K562 (cell line): Measurements from ENCODE around the gene GJA4. TPM values are rescaled to one million over a fixed set of nuclear protein-coding genes. Genes with fewer than 3 reads are reported as not detected.

Experiments
- ATAC-seq: fragments of 200-7000 bp; cut with Tn5 transposase; 3 replicates; pipeline ENCODE4 v1.9.1; 2020; ENCODE audit warnings: moderate library complexity
- BruUV-seq: library from RNA; stranded (reverse); fragments of 400-500 nt; replicated peaks from 2 replicates; lab custom pipeline; 2021; lab: Mats Ljungman, UMichigan
- CTCF ChIA-PET: fragments of 300-600 bp; formaldehyde crosslinking; extraction: SDS; loops from one replicate; lab custom pipeline; 2021; ENCODE audit warnings: low intra/inter-chr PET ratio; lab: Yijun Ruan, JAX
- POLR2A ChIA-PET: fragments of 300-600, 350-650 bp; sonication (Branson Sonifier 250); formaldehyde crosslinking; extraction: SDS; loops from one replicate; lab custom pipeline; 2021; ENCODE audit warnings: antibody characterized with exemption, inconsistent platforms; lab: Yijun Ruan, JAX
- DNase-seq, 4 experiments: peaks; one replicate each; pipeline versions ENCODE4 v3.0.0 to v3.0.0-alpha.2; 2011 to 2018; ENCODE audit warnings: low spot score in 3 of 4, mixed read lengths in 3 of 4; ENCODE audit errors: extremely low read depth in 1 of 4
- FAIRE-seq: peaks from 2 replicates; lab custom pipeline; 2011; peaks lifted over from hg19 to GRCh38; lab: Jason Lieb, UNC
- H2AFZ ChIP-seq: 2 replicates; pipeline ENCODE4 v1.6.0; 2011; ENCODE audit warnings: low read depth, low read length, control low read depth, inconsistent platforms
- H3K27ac ChIP-seq: fragments of 200-600 bp; 3 replicates; pipeline ENCODE4 v1.8.0; 2011; ENCODE audit warnings: low read depth, mild to moderate bottlenecking, control low read depth, inconsistent platforms, low read length, moderate library complexity, mixed read lengths; ENCODE audit errors: extremely low read depth
- H3K27me3 ChIP-seq, 2 experiments: fragments of 300-600 bp in 1 of 2; 2 replicates in 1 of 2; 3 replicates in 1 of 2; pipeline versions ENCODE4 v1.6.0 to v1.8.0; 2011; ENCODE audit warnings: inconsistent platforms in 2 of 2, low read length in 2 of 2, mild to moderate bottlenecking in 1 of 2, mixed read lengths in 1 of 2, moderate library complexity in 1 of 2; ENCODE audit not compliant: control insufficient read depth in 2 of 2, insufficient read depth in 2 of 2
- H3K36me3 ChIP-seq: fragments of 300-600 bp; 3 replicates; pipeline ENCODE4 v1.8.0; 2011; ENCODE audit warnings: mild to moderate bottlenecking, low read length, inconsistent platforms; ENCODE audit not compliant: control insufficient read depth, insufficient read depth
- H3K4me1 ChIP-seq, 2 experiments: fragments of 200-600 bp in 1 of 2; replicated peaks in 1 of 2; 2 replicates in 1 of 2; 3 replicates in 1 of 2; pipeline versions ENCODE4 v1.5.1 to v1.8.0; 2011; ENCODE audit warnings: inconsistent platforms in 2 of 2, low read length in 2 of 2, mild to moderate bottlenecking in 1 of 2, mixed read lengths in 1 of 2, moderate library complexity in 1 of 2; ENCODE audit not compliant: control insufficient read depth in 2 of 2, insufficient read depth in 2 of 2
- H3K4me2 ChIP-seq: 2 replicates; pipeline ENCODE4 v1.6.1; 2011; ENCODE audit warnings: low read length, control low read depth, inconsistent platforms, mixed read lengths; ENCODE audit not compliant: insufficient read depth
- H3K4me3 ChIP-seq: fragments of 200-600 bp; sonication (generic), shearing (Covaris generic); 2 replicates; pipeline ENCODE4 v1.5.1; 2016; ENCODE audit warnings: control low read depth, inconsistent platforms
- H3K79me2 ChIP-seq: fragments of 200-600 bp; 3 replicates; pipeline ENCODE4 v1.8.0; 2011; ENCODE audit warnings: low read length, inconsistent platforms; ENCODE audit not compliant: control insufficient read depth, insufficient read depth
- H3K9ac ChIP-seq, 2 experiments: 2 replicates each; pipeline versions ENCODE4 v1.6.0 to v1.6.1; 2011; ENCODE audit warnings: low read depth in 2 of 2, low read length in 2 of 2, control low read depth in 1 of 2, inconsistent platforms in 1 of 2, mild to moderate bottlenecking in 1 of 2, mixed read lengths in 1 of 2; ENCODE audit not compliant: insufficient read depth in 1 of 2
- H3K9me1 ChIP-seq: one replicate; pipeline ENCODE4 v1.6.0; 2011; ENCODE audit warnings: inconsistent platforms, mild to moderate bottlenecking, low read length, moderate library complexity; ENCODE audit not compliant: control insufficient read depth, insufficient read depth
- H3K9me3 ChIP-seq: replicated peaks from 2 replicates; pipeline ENCODE4 v1.5.1; 2011; ENCODE audit warnings: low read depth, low read length, inconsistent platforms; ENCODE audit not compliant: control insufficient read depth, insufficient read depth
- H4K20me1 ChIP-seq: replicated peaks from 2 replicates; pipeline ENCODE4 v1.6.1; 2011; ENCODE audit warnings: low read length, inconsistent platforms, mixed read lengths; ENCODE audit not compliant: control insufficient read depth, insufficient read depth
- CSDE1 ChIP-seq, 2 experiments: fragments of 450-650 bp; IDR thresholded peaks; 2 replicates each; pipeline ENCODE4 v1.6.1; 2016; ENCODE audit warnings: mild to moderate bottlenecking in 1 of 2
- ELF1 ChIP-seq: fragments of 200-800 bp; sonication (Bioruptor generic); IDR thresholded peaks from 2 replicates; pipeline ENCODE4 v1.6.1; 2016; ENCODE audit warnings: missing genetic modification characterization, missing compliant biosample characterization
- HSF4 ChIP-seq: fragments of 250-450 bp; sonication (Bioruptor Pico); IDR thresholded peaks from 2 replicates; pipeline ENCODE4 v2.1.2; 2022; ENCODE audit warnings: mild to moderate bottlenecking, moderate library complexity, borderline replicate concordance
- MAFK ChIP-seq: IDR thresholded peaks from 2 replicates; pipeline ENCODE4 v1.6.1; 2011; ENCODE audit warnings: low read length, improper control_type of control experiment
- RBBP5 ChIP-seq: fragments of 200-600 bp; sonication (generic); IDR thresholded peaks from 2 replicates; pipeline ENCODE4 v1.6.1; 2012; ENCODE audit warnings: borderline replicate concordance, mild to moderate bottlenecking, low read length, control low read depth, inconsistent platforms; ENCODE audit not compliant: insufficient read depth, poor library complexity, severe bottlenecking
- SAP30 ChIP-seq: fragments of 200-600 bp; sonication (generic); IDR thresholded peaks from 2 replicates; pipeline ENCODE4 v1.6.1; 2012; ENCODE audit warnings: borderline replicate concordance, low read depth, mild to moderate bottlenecking, moderate library complexity, low read length, control low read depth, inconsistent platforms; ENCODE audit not compliant: insufficient read depth, poor library complexity, severe bottlenecking
- SMAD4 ChIP-seq: fragments of 250-450 bp; sonication (Bioruptor Pico); conservative IDR thresholded peaks from 2 replicates; pipeline ENCODE4 v1.8.0; 2021; ENCODE audit warnings: inconsistent platforms, mild to moderate bottlenecking, moderate library complexity
- ZNF165 ChIP-seq: fragments of 250-450 bp; sonication (Bioruptor Pico); IDR thresholded peaks from 2 replicates; pipeline ENCODE4 v1.4.0; 2020; ENCODE audit warnings: borderline replicate concordance
- WGBS: fragments of 100-300 bp; shearing (Covaris generic); methylation state at CpG from one replicate; pipeline ENCODE4 v1.1.6; 2016; ENCODE audit warnings: low coverage, mixed read lengths; ENCODE audit not compliant: insufficient coverage; ENCODE audit errors: missing lambda C conversion rate; 5-methylcytosine and 5-hydroxymethylcytosine counted together
- in situ Hi-C: fragments of 300-500 bp; cut with MboI; formaldehyde crosslinking; loops from 4 replicates; pipeline ENCODE4 v1.15.0; 2018; ENCODE audit warnings: inconsistent platforms, mixed read lengths
- intact Hi-C: fragments of 100-400 bp; cut with micrococcal nuclease; formaldehyde crosslinking; loops from 2 replicates; pipeline ENCODE4 v1.14.2; 2022
- polyA plus RNA-seq, 8 experiments: library from polyadenylated mRNA; depleted of rRNA in 4 of 8; stranded (reverse) in 5 of 8; unstranded in 3 of 8; fragments of >200 nt; fragmentation: Nextera tagmentation in 2 of 8; fragmentation: Illumina TruSeq in 1 of 8; extraction: Ambion mirVana in 2 of 8; extraction: Trizol in 1 of 8; gene quantifications; 2 replicates each; pipeline versions ENCODE4 v1.2.1 to v1.2.3, GENCODE V29; 2011 to 2014; ENCODE audit warnings: inconsistent platforms in 1 of 8, missing spikeins in 1 of 8
- total RNA-seq, 7 experiments: library from RNA; depleted of rRNA in 6 of 7; stranded (reverse); fragments of >200 nt in 6 of 7; fragmentation: Illumina TruSeq in 2 of 7; extraction: Trizol in 2 of 7; gene quantifications; 2 replicates each; pipeline versions ENCODE4 v1.2.1 to v1.2.3, GENCODE V29; 2011 to 2021; ENCODE audit warnings: low replicate concordance in 1 of 7

The GJA4 gene
- total and polyA plus RNA-seq, 9 of the 15 experiments (the other 6 are each of a cell fraction or from before 2014, with no cell fraction given): 0.16 to 0.24 TPM; not detected in 7

DNA sequence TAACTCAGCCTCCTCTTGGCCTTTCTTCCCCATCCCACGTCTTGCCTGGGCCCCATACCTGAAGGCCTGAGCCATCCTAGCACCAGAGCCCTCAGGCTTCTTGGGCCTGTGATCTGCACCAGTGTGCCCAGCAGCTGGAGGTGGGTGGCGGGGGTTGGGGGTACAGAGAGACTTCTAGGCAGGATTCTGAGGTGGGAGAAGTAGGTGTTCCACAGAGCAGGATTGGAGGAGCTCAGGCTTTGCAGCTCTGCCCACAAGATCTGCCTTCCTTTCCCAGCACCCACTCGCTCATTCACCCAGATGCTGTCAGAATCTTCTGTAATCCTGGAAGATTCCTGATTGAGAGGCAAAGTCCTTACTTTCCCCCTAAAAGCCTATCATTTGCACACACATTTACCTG, 47.9 kb upstream of the GJA4 start (continued):
- no peak for TF ChIP-seq RBBP5
- TF ChIP-seq HSF4 (CRISPR knock-in tag): no peak
- TF ChIP-seq SMAD4: no peak

DNA sequence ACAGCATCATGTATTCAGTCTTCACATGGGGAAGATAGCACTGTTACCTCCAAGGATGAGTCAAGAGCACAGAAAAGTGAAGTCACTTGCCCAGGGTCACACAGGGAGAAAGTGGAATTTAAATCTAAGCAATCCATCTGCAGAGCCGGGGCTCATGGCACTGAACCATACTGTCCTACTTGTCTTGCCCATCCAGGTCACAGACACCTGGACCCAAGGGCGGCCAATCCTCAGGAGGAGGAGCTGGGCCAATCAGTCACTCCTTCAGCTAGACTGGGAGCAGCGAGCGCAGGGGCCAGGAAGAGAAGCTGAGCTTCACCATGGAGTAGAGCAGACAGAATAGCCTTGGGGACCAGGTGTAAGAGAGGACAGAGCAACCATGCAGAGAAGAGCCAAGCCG, 47.1 kb upstream of the GJA4 start:
- H3K27me3 ChIP-seq: peaks cover 6 to 27% of the 10 kb centered on the region in 2 experiments; a peak in 3 of 5 replicates
- no peak overlapping the region for H3K4me2 ChIP-seq
- no peak for ATAC-seq
- TF ChIP-seq CSDE1 (IDR thresholded peaks at IDR 0.05) (no peak), MAFK (no peak), ZNF165 (no peak), SAP30 (no peak), ELF1 (tag) (no peak)
- TF ChIP-seq, all 486 proteins: peak for 0
- intact Hi-C loops: no loop called here
- H2AFZ ChIP-seq: no peak overlapping the region
- H3K79me2 ChIP-seq: no peaks in the 10 kb centered on the region
- no peak for FAIRE-seq
- ChIA-PET CTCF (interaction anchor here (0.6 kb wide), 1 partner anchor 1103 kb away, joined by 4 read pairs; no protein-coding TSS in a partner anchor), POLR2A (interaction anchor here (0.6 to 0.8 kb wide), 2 partner anchors 28 to 844 kb away, joined by 3 to 4 read pairs; no protein-coding TSS in a partner anchor)
- H3K4me3 ChIP-seq: no peak overlapping the region
- 0% methylated on average over 5 of the region's 5 CpGs for WGBS
- peaks cover 11% of the 10 kb centered on the region for H4K20me1 ChIP-seq
- no peaks in the 10 kb centered on the region for H3K36me3 ChIP-seq
- in situ Hi-C loops: loop anchor here (10.0 kb wide), 1 partner anchor 1111 kb away; no protein-coding TSS in a partner anchor
- no TSS peak for BruUV-seq
- H3K27ac ChIP-seq: no peak overlapping the region
- no peak overlapping the region for H3K9ac ChIP-seq
- H3K9me1 ChIP-seq: no peaks in the 10 kb centered on the region
- no peak for DNase-seq
- no peaks in the 10 kb centered on the region for H3K9me3 ChIP-seq
- no peaks in the 10 kb centered on the region for H3K4me1 ChIP-seq
